Measurements from ENCODE around the gene RAPGEF1. TPM values are rescaled to one million over a fixed set of nuclear protein-coding genes. Genes with fewer than 3 reads are reported as not detected.

The RAPGEF1 gene
- total RNA-seq, 1 donor from 2014 or later = 94.3 TPM

DNA sequence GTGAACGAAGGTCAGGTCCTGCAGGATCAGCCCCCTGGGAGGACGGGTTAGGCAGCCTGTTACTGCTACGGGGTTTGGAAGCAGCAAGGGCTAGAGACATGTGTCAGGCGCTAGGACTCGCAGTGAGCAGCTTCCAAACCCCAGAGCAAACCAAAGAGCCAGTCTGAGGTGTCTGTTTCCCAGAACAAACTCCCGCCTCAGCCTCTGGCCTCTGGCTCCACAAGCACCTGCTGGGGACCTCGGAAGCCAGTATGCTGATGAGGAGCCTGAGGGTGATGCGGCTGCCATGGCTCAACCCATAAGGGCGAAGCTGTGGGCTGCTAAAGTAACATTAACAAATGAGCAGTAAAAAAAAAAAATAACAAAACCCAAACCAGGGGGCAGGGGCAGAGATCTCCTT is 159.5 kb downstream of the RAPGEF1 start:
- DNase-seq (ENCODE audit: extremely low spot score, unreplicated experiment) = no peak
- peaks cover 28% of the 10 kb centered on the region for H3K36me3 Mint-ChIP-seq (ENCODE audit: unreplicated experiment)
- H3K9me3 Mint-ChIP-seq (ENCODE audit: unreplicated experiment) = no peaks in the 10 kb centered on the region
- no peak overlapping the region for H3K4me3 Mint-ChIP-seq (ENCODE audit: unreplicated experiment)
- H3K4me1 Mint-ChIP-seq (ENCODE audit: unreplicated experiment) = peaks cover 2% of the 10 kb centered on the region
- TF ChIP-seq, protein P1, sequence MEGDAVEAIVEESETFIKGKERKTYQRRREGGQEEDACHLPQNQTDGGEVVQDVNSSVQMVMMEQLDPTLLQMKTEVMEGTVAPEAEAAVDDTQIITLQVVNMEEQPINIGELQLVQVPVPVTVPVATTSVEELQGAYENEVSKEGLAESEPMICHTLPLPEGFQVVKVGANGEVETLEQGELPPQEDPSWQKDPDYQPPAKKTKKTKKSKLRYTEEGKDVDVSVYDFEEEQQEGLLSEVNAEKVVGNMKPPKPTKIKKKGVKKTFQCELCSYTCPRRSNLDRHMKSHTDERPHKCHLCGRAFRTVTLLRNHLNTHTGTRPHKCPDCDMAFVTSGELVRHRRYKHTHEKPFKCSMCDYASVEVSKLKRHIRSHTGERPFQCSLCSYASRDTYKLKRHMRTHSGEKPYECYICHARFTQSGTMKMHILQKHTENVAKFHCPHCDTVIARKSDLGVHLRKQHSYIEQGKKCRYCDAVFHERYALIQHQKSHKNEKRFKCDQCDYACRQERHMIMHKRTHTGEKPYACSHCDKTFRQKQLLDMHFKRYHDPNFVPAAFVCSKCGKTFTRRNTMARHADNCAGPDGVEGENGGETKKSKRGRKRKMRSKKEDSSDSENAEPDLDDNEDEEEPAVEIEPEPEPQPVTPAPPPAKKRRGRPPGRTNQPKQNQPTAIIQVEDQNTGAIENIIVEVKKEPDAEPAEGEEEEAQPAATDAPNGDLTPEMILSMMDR (IDR thresholded peaks at IDR 0.05) = no peak
- no peaks in the 10 kb centered on the region for H3K27me3 Mint-ChIP-seq (ENCODE audit: unreplicated experiment)
- no peak overlapping the region for H3K27ac Mint-ChIP-seq (ENCODE audit: unreplicated experiment)

DNA sequence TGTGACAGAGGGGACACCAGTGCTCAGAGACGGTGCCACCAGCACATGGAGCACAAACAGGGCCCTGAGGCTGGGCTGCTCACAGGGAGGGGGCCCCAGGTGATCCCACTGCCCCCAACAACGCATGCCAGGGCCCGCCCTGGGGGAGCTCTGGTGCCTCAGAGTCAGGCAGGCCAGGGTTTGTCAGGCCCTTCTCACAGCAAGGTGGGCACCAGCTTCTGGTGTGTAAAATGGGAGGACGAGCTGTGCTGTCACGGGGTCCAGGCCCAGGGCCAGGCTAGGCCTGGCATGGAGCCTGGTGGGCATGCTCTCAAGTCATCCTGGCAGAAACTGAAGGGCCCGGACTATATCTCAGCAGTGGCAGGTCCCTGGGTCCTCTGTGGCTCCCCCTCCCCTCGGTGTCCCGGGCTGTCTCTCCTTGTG is 160.1 kb downstream of the RAPGEF1 start:
- Mint-ChIP-seq H3K36me3 (ENCODE audit: unreplicated experiment) (peaks cover 28% of the 10 kb centered on the region), H3K27ac (ENCODE audit: unreplicated experiment) (no peak overlapping the region), H3K9me3 (ENCODE audit: unreplicated experiment) (no peaks in the 10 kb centered on the region), H3K4me1 (ENCODE audit: unreplicated experiment) (peaks cover 2% of the 10 kb centered on the region), H3K4me3 (ENCODE audit: unreplicated experiment) (no peak overlapping the region), H3K27me3 (ENCODE audit: unreplicated experiment) (no peaks in the 10 kb centered on the region)
- DNase-seq (ENCODE audit: extremely low spot score, unreplicated experiment) = no peak
- TF ChIP-seq, protein P1 (IDR thresholded peaks at IDR 0.05) = no peak

DNA sequence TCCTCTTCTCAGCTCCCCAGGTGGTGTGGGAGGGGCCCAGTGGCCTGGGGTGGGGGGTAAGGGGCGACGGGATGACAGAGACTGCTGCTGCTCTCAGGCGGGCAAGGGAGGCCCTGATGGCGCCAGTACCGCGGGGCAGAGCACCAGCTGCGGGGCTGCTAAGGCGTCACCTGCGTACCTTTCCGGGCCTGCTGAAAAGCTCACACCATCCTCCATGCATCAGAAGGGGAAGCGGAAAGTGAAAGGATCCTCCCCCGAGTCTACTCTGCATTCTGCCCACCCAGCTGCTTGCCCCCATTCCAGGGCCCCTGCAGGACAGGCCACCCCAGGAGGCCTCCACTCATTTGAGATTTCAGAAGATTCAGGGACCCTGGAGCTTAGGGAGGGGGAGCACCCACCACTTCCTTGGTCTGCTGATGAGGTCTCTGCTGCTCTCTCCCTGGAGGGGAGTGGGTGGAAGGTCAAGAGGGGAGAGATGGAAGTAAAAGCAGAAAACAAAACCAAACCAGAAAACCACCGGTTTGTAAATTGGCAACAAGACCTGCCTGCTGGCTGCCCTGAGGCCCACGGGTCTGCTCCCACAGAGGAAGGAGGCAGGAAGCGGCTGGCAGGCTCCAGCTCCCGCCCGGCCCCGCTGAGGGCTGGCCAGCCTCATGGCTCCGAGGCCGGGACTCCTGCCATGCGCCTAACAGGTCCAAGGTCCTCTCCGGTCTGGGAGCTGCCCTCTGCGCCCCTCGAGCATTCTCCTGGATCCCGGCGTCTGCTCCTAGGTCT is 161.0 kb downstream of the RAPGEF1 start:
- H3K27ac Mint-ChIP-seq (ENCODE audit: unreplicated experiment) = no peak overlapping the region
- no peak for DNase-seq (ENCODE audit: extremely low spot score, unreplicated experiment)
- H3K27me3 Mint-ChIP-seq (ENCODE audit: unreplicated experiment) = no peaks in the 10 kb centered on the region
- H3K36me3 Mint-ChIP-seq (ENCODE audit: unreplicated experiment) = peaks cover 23% of the 10 kb centered on the region
- H3K4me1 Mint-ChIP-seq (ENCODE audit: unreplicated experiment) = peaks cover 2% of the 10 kb centered on the region
- no peaks in the 10 kb centered on the region for H3K9me3 Mint-ChIP-seq (ENCODE audit: unreplicated experiment)
- TF ChIP-seq, protein P1 (IDR thresholded peaks at IDR 0.05) = no peak
- H3K4me3 Mint-ChIP-seq (ENCODE audit: unreplicated experiment) = no peak overlapping the region

GRCh38 chr9:131578021-131578420 is 161.9 kb downstream of the RAPGEF1 start:
- TF ChIP-seq, protein P1 (IDR thresholded peaks at IDR 0.05) = no peak
- H3K4me3 Mint-ChIP-seq (ENCODE audit: unreplicated experiment) = no peak overlapping the region
- H3K36me3 Mint-ChIP-seq (ENCODE audit: unreplicated experiment) = peaks cover 20% of the 10 kb centered on the region
- DNase-seq (ENCODE audit: extremely low spot score, unreplicated experiment) = no peak
- no peak overlapping the region for H3K27ac Mint-ChIP-seq (ENCODE audit: unreplicated experiment)
- H3K4me1 Mint-ChIP-seq (ENCODE audit: unreplicated experiment) = peaks cover 2% of the 10 kb centered on the region
- no peaks in the 10 kb centered on the region for H3K27me3 Mint-ChIP-seq (ENCODE audit: unreplicated experiment)
- H3K9me3 Mint-ChIP-seq (ENCODE audit: unreplicated experiment) = no peaks in the 10 kb centered on the region

DNA sequence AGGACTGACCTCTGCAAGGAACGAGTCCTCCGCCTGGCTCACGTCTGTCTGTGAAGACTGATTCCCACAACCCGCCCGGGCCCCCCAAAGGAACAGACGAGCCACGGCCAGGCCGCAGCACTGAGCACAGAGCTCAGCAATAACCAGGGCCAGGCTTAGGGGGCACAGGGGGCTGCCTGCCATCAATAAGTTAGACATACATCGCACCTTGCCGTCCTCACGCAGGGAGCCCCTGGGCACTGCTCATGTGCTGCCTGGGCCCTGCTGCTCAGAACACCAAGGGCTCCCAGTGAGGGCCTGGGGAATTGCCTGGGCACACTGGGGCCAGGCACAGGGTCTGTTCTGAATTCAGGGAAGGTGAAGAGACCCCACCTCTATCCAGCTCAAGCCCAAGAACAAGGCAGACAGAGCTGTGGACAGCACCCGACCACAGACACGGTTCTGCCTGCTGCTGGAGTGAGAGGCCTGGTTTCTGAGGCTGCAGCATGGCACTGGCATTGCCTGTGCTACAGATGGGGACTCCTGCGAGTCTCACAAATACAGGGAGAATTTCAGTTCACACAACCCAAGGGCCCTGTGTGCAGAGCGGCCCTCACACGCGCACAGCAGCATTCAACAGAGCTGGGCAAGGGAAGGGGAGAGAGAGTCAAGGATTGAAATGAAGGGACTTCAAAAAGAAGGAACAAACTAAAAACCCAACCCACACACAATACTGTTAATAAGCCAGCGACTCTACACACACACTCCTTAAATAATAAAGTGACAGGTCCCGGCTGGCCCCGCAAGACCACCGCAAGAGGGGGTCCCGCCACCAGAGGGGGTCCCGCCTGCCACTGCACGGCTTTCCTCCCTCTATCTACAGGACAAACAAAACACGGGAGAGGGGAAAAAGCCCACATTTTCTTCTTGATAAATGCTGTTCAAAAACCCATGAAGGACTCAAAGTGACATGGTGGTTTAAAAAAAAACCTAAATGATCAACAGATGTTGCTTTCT is 162.6 kb downstream of the RAPGEF1 start:
- no peaks in the 10 kb centered on the region for H3K9me3 Mint-ChIP-seq (ENCODE audit: unreplicated experiment)
- no peak overlapping the region for H3K27ac Mint-ChIP-seq (ENCODE audit: unreplicated experiment)
- peaks cover 24% of the 10 kb centered on the region for H3K36me3 Mint-ChIP-seq (ENCODE audit: unreplicated experiment)

More for the DNA sequence above, 162.6 kb downstream of the RAPGEF1 start:
- no peaks in the 10 kb centered on the region for H3K27me3 Mint-ChIP-seq (ENCODE audit: unreplicated experiment)
- H3K4me1 Mint-ChIP-seq (ENCODE audit: unreplicated experiment) = peaks cover 2% of the 10 kb centered on the region
- TF ChIP-seq, protein P1 (IDR thresholded peaks at IDR 0.05) = no peak
- no peak overlapping the region for H3K4me3 Mint-ChIP-seq (ENCODE audit: unreplicated experiment)
- no peak for DNase-seq (ENCODE audit: extremely low spot score, unreplicated experiment)
